Effector memory CD4-positive, alpha-beta T cell (primary cell): ENCODE data around the gene GPATCH2L.

Experiments
- DNase-seq, 3 donors: peaks; one replicate each; pipeline ENCODE4 v3.0.0-alpha.2; 2020
- H3K27ac ChIP-seq: 2 replicates; pipeline ENCODE4 v1.7.0; 2013; ENCODE audit warnings: mild to moderate bottlenecking, low read length, moderate library complexity; ENCODE audit not compliant: insufficient read depth, poor library complexity, severe bottlenecking
- H3K27me3 ChIP-seq: replicated peaks from 2 replicates; pipeline ENCODE4 v1.7.0; 2013; ENCODE audit warnings: mild to moderate bottlenecking, low read length; ENCODE audit not compliant: insufficient read depth, control insufficient read depth, poor library complexity, severe bottlenecking
- H3K36me3 ChIP-seq: 2 replicates; pipeline ENCODE4 v1.7.0; 2013; ENCODE audit warnings: mild to moderate bottlenecking, low read length, moderate library complexity; ENCODE audit not compliant: control insufficient read depth, insufficient read depth
- H3K4me1 ChIP-seq: 2 replicates; pipeline ENCODE4 v1.7.0; 2013; ENCODE audit warnings: low read length, mild to moderate bottlenecking; ENCODE audit not compliant: control insufficient read depth, insufficient read depth, poor library complexity, severe bottlenecking
- H3K4me3 ChIP-seq: 2 replicates; pipeline ENCODE4 v1.7.0; 2013; ENCODE audit warnings: low read length, low read depth, mild to moderate bottlenecking; ENCODE audit not compliant: insufficient read depth, poor library complexity, severe bottlenecking
- H3K9me3 ChIP-seq: 2 replicates; pipeline ENCODE4 v1.7.0; 2013; ENCODE audit warnings: mild to moderate bottlenecking, low read length, moderate library complexity; ENCODE audit not compliant: control insufficient read depth

GPATCH2L gene

DNA sequence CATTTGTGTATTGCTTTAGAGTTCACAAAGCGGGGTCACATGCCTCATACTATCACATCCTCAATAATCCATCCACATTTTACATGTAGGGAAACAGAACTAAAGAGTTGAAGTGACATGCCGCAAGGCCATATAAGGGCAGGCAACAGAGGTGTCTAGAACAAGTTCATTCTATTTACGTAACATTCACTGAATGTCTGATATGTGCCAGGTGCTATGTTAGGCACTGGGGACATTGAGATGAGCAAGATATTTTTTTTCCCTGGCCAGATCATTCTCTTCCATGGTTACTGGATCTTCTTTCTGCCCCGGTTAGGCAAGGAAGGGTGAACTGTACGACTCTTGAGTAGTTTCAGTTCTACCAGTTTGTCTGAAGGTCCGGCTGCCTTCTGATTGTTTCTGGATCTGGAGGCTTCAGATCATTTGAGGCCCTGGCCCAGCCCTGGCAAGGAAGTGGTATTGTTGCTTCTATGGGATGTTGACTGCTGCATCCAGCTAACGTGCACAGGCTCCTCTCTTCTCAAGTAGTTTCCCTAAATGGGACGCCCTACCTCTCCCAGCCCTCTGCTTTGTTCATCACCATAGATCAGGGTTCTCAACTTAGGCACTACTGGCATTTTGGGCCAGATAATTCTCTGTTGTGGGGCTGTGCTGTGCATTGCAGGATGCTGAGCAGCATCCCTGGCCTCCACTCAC lies 12.1 kb downstream of the GPATCH2L start:
- H3K36me3 ChIP-seq = peaks cover 39% of the 10 kb centered on the region
- no peaks in the 10 kb centered on the region for H3K27me3 ChIP-seq
- H3K9me3 ChIP-seq = no peaks in the 10 kb centered on the region
- no peak for DNase-seq
- H3K4me3 ChIP-seq = no peak overlapping the region
- no peaks in the 10 kb centered on the region for H3K4me1 ChIP-seq
- no peak overlapping the region for H3K27ac ChIP-seq

- no peak for DNase-seq
Measured at GRCh38 chr14:76168531-76168930, 16.8 kb downstream of the GPATCH2L start.

DNA sequence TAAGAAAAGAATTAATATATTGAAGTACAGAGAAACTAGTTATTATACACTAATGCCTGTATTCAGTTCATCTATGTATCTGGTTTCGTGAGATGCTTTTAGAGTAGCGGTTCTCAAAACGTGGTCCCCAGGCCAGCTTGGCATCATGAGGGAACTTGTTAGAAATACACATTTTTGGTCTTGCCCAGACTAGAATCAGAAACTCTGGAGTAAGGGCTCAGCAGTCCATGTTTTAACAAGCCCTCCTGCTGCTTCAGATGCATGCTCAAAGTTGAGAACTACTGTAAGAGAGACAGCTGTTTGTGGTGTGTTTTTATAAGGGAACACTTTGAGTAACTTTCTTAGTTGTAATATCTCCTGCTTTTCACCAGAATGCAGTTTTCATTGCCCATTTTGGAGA lies 18.1 kb downstream of the GPATCH2L start:
- Histone ChIP-seq H3K27me3 (no peaks in the 10 kb centered on the region), H3K9me3 (no peaks in the 10 kb centered on the region), H3K27ac (no peak overlapping the region), H3K4me3 (no peak overlapping the region), H3K4me1 (no peaks in the 10 kb centered on the region), H3K36me3 (peaks cover 50% of the 10 kb centered on the region)
- DNase-seq = no peak

More at GRCh38 chr14:76168531-76168930, 16.8 kb downstream of the GPATCH2L start:
- H3K27me3 ChIP-seq = no peaks in the 10 kb centered on the region
- H3K4me3 ChIP-seq = no peak overlapping the region
- no peaks in the 10 kb centered on the region for H3K4me1 ChIP-seq
- H3K27ac ChIP-seq = no peak overlapping the region
- H3K36me3 ChIP-seq = peaks cover 49% of the 10 kb centered on the region
- H3K9me3 ChIP-seq = no peaks in the 10 kb centered on the region

DNA sequence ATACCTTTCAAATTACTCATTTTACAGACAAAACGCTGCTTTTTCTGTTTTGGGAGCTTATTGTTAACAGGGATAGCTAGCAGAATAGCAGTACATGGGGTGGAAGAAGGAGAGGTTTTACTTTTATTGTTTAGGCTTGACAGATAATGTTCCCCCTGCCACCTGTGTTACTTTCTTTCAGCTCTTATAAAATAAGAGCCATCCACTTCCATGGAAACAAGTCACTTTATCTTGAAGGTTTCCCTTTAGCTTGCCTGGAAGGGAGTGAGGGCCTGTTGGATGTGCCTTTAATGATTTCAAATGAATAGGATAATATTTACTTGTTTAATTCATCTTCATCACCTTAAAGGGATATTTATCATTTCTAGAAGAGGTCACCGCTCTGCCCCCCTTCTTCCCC lies 23.3 kb downstream of the GPATCH2L start:
- no peak for DNase-seq
- peaks cover 48% of the 10 kb centered on the region for H3K36me3 ChIP-seq
- no peak overlapping the region for H3K27ac ChIP-seq

DNA sequence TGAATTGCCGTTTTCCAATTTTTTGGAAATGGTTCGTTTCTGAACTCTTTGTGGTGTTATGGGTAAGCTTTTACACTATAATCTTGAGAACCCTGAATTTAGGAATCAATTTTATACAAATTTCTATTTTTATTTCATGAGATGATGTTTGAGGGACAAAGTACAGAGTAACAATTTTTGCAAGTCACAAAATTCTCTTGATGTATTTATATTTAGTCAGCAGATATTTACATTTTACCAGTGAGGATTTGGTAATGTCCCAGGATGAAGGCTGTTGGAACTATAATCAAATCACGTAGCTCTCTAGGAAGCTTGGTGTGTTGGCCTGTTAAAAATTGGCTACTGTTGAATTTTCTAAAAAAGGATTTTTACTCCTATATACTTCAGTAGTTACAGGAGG lies 24.2 kb downstream of the GPATCH2L start:
- peaks cover 49% of the 10 kb centered on the region for H3K36me3 ChIP-seq

More for the DNA sequence above, 23.3 kb downstream of the GPATCH2L start:
- Histone ChIP-seq H3K4me3 (no peak overlapping the region), H3K27me3 (no peaks in the 10 kb centered on the region), H3K4me1 (no peaks in the 10 kb centered on the region), H3K9me3 (no peaks in the 10 kb centered on the region)

DNA sequence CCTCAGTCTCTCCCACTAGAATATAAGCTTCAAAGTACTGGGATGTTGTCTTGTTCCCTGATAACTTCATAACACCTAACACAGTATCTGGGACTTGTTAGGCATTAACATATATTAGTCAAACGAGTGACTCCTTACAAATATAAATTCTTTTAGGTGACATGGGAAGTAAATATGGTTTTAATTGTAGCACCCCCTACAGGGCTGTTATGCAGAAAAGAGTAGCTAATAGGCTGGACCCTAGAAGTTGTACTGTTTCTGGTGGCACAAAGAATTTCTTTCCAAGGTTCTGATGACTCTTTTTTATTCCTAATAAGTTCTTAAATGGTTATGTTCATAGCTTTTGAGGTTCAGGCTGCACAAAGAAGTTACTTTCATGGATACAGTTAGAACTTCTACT lies 29.8 kb downstream of the GPATCH2L start:
- H3K36me3 ChIP-seq = peaks cover 58% of the 10 kb centered on the region
- DNase-seq = no peak
- H3K4me1 ChIP-seq = no peaks in the 10 kb centered on the region
- H3K27ac ChIP-seq = no peak overlapping the region
- H3K9me3 ChIP-seq = no peaks in the 10 kb centered on the region
- no peak overlapping the region for H3K4me3 ChIP-seq
- no peaks in the 10 kb centered on the region for H3K27me3 ChIP-seq

More for the DNA sequence above, 24.2 kb downstream of the GPATCH2L start:
- Histone ChIP-seq H3K27ac (no peak overlapping the region), H3K9me3 (no peaks in the 10 kb centered on the region), H3K4me1 (no peaks in the 10 kb centered on the region), H3K27me3 (no peaks in the 10 kb centered on the region), H3K4me3 (no peak overlapping the region)
- DNase-seq = no peak

GRCh38 chr14:76186308-76187027 lies 34.7 kb downstream of the GPATCH2L start:
- H3K27ac ChIP-seq = no peak overlapping the region
- no peaks in the 10 kb centered on the region for H3K9me3 ChIP-seq
- no peak overlapping the region for H3K4me3 ChIP-seq
- peaks cover 21% of the 10 kb centered on the region for H3K36me3 ChIP-seq
- H3K27me3 ChIP-seq = no peaks in the 10 kb centered on the region
- H3K4me1 ChIP-seq = no peaks in the 10 kb centered on the region
- DNase-seq = no peak

- Histone ChIP-seq H3K27me3 (no peaks in the 10 kb centered on the region), H3K36me3 (peaks cover 37% of the 10 kb centered on the region), H3K27ac (no peak overlapping the region), H3K4me3 (no peak overlapping the region), H3K4me1 (no peaks in the 10 kb centered on the region), H3K9me3 (no peaks in the 10 kb centered on the region)
- DNase-seq = no peak
Measured at GRCh38 chr14:76191297-76191696, 39.6 kb downstream of the GPATCH2L start.

- Histone ChIP-seq H3K27me3 (no peaks in the 10 kb centered on the region), H3K9me3 (no peaks in the 10 kb centered on the region), H3K4me3 (no peak overlapping the region), H3K36me3 (peaks cover 56% of the 10 kb centered on the region), H3K27ac (no peak overlapping the region), H3K4me1 (no peaks in the 10 kb centered on the region)
- DNase-seq = no peak
Measured at GRCh38 chr14:76193696-76194095, 42.0 kb downstream of the GPATCH2L start.

DNA sequence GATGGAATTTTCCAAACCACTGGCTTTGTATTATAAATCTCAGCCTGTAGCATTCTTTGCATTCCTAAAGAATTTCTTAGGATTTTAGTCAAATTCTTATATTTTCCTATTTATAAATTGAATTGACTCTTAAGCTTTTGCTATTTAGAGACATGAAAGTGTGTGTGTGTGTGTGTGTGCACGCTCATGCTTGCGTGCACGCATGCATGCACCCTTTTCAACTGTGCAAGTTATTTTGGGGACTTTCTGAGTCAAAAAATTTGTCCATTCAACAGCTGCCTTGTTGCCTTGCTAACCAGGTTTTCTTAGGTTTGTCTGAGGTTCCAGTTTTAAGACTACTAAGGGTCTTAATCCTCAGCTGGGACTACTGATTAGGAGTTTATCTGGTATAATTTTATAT lies 42.6 kb downstream of the GPATCH2L start:
- no peaks in the 10 kb centered on the region for H3K4me1 ChIP-seq
- no peaks in the 10 kb centered on the region for H3K9me3 ChIP-seq
- no peak overlapping the region for H3K27ac ChIP-seq
- peaks cover 58% of the 10 kb centered on the region for H3K36me3 ChIP-seq
- H3K27me3 ChIP-seq = no peaks in the 10 kb centered on the region
- H3K4me3 ChIP-seq = no peak overlapping the region
- no peak for DNase-seq
